Activated CD8-positive, alpha-beta T cell treated with anti-CD3 and anti-CD28 coated beads, Interleukin-2, amount 10 ng/mL, durations not matched to agents 7 days and 5 days (primary cell): ENCODE data around the gene GPD1L. TPM values are rescaled to one million over a fixed set of nuclear protein-coding genes. Genes with fewer than 3 reads are reported as not detected.

Experiments
- ATAC-seq: fragments of 150-1000 bp; cut with Tn5 transposase; one replicate; pipeline ENCODE4 v1.10.0; 2021; ENCODE audit warnings: moderate library complexity
- CTCF ChIA-PET: fragments of 350-600 bp; sonication (Branson Sonifier 250); formaldehyde crosslinking; loops from one replicate; lab custom pipeline; 2021; ENCODE audit warnings: antibody characterized with exemption; lab: Charles Lee
- POLR2A ChIA-PET: fragments of 350-600 bp; sonication (Branson Sonifier 250); formaldehyde crosslinking; loops from one replicate; lab custom pipeline; 2021; ENCODE audit warnings: antibody characterized with exemption; lab: Charles Lee
- DNase-seq: peaks from one replicate; pipeline ENCODE4 v3.0.0-alpha.2; 2020
- H3K27ac Mint-ChIP-seq: one replicate; pipeline ENCODE4 v1.8.0; 2021; ENCODE audit warnings: mild to moderate bottlenecking, mixed read lengths
- H3K27me3 Mint-ChIP-seq: one replicate; pipeline ENCODE4 v1.8.0; 2021; ENCODE audit warnings: low read depth, mixed read lengths
- H3K36me3 Mint-ChIP-seq: one replicate; pipeline ENCODE4 v1.8.0; 2021; ENCODE audit warnings: low read depth, mixed read lengths
- H3K4me1 Mint-ChIP-seq: one replicate; pipeline ENCODE4 v1.8.0; 2021; ENCODE audit warnings: low read depth, mixed read lengths
- H3K4me3 Mint-ChIP-seq: one replicate; pipeline ENCODE4 v1.8.0; 2021; ENCODE audit warnings: mild to moderate bottlenecking, mixed read lengths
- H3K9me3 Mint-ChIP-seq: one replicate; pipeline ENCODE4 v1.8.0; 2022; ENCODE audit warnings: mixed read lengths; ENCODE audit not compliant: insufficient read depth
- total RNA-seq, 2 experiments: library from RNA; stranded (reverse); gene quantifications; one replicate each; pipeline ENCODE4 v1.2.3, GENCODE V29; 2021

Gene GPD1L
- total RNA-seq, 2 experiments from 2014 or later = 33.8 to 37.0 TPM

GRCh38 chr3:32084870-32085269 lies 21.6 kb upstream of the GPD1L start:
- Mint-ChIP-seq H3K4me1 (peaks cover 3% of the 10 kb centered on the region), H3K27ac (no peak overlapping the region), H3K36me3 (peaks cover 5% of the 10 kb centered on the region), H3K9me3 (no peaks in the 10 kb centered on the region), H3K27me3 (peaks cover 39% of the 10 kb centered on the region), H3K4me3 (no peak overlapping the region)
- no peak for ATAC-seq
- POLR2A ChIA-PET = no interaction called here
- CTCF ChIA-PET = no interaction called here
- DNase-seq = no peak

GRCh38 chr3:32086464-32086863 lies 20.0 kb upstream of the GPD1L start:
- H3K27ac Mint-ChIP-seq = no peak overlapping the region
- peaks cover 35% of the 10 kb centered on the region for H3K27me3 Mint-ChIP-seq
- ChIA-PET POLR2A (no interaction called here), CTCF (no interaction called here)
- ATAC-seq (no peak), DNase-seq (peak; percentile 1)
- peaks cover 5% of the 10 kb centered on the region for H3K36me3 Mint-ChIP-seq
- H3K9me3 Mint-ChIP-seq = no peaks in the 10 kb centered on the region
- peaks cover 11% of the 10 kb centered on the region for H3K4me1 Mint-ChIP-seq
- no peak overlapping the region for H3K4me3 Mint-ChIP-seq

DNA sequence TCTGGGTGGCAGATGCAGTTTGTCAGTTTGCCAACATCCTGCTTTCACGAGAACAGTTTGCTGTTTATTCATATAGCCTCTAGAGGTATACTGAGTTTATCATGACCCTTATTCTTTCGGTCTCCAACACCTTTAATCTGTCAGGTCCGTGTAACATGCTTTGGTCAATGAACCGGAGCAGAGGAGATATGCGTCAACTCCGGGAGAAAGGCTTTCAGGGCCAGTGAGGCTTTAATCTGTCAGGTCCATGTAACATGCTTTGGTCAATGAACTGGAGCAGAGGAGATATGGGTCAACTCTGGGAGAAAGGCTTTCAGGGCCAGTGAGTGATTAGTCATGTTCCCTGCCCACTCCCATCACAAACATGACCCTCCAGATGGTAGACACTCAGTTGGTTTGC lies 16.9 kb upstream of the GPD1L start:
- Mint-ChIP-seq H3K36me3 (peaks cover 5% of the 10 kb centered on the region), H3K9me3 (no peaks in the 10 kb centered on the region), H3K27ac (no peak overlapping the region), H3K27me3 (peaks cover 31% of the 10 kb centered on the region), H3K4me3 (no peak overlapping the region), H3K4me1 (peaks cover 19% of the 10 kb centered on the region)
- ChIA-PET CTCF (no interaction called here), POLR2A (no interaction called here)
- ATAC-seq (no peak), DNase-seq (no peak)

DNA sequence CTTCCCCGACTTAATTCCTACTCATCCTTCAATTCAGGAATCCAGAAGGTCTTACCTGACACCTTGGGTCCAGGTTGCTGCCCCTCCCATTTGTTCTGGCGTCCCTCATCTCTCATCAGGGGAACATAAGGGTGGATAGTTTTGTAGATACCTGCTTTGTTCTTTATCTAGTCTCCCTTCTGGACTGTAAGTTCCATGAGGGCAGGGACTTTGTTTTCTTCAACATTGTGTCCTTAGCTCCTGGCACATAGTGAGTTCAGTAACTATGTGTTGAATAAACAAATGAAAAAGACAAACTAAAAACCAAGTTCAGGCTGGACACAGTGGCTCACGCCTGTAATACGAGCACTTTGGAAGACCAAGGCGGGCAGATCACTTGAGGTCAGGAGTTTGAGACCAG lies 13.2 kb upstream of the GPD1L start:
- DNase-seq (no peak), ATAC-seq (no peak)
- Mint-ChIP-seq H3K4me3 (no peak overlapping the region), H3K36me3 (peaks cover 8% of the 10 kb centered on the region), H3K27ac (no peak overlapping the region), H3K9me3 (no peaks in the 10 kb centered on the region), H3K27me3 (peaks cover 37% of the 10 kb centered on the region), H3K4me1 (peaks cover 22% of the 10 kb centered on the region)
- POLR2A ChIA-PET = no interaction called here
- CTCF ChIA-PET = no interaction called here

DNA sequence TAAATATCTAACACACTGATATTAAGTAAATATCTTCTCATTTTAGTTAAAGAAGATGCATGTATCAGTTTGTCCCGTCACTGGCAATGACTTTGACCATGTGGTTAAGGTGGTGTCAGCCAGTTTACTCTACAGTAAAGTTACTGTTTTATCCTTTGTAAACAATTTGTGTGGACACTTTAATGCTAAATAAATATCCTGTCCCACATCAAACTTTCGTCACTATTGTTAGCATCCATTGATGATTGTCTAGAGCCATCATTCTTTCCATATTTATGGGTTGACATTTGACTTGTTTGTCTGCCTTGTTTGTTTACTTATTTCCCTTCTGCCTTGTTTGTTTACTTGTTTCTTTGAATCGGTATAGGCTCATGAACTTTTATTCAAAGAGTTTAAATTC lies 11.0 kb upstream of the GPD1L start:
- ATAC-seq = no peak
- peaks cover 28% of the 10 kb centered on the region for H3K4me1 Mint-ChIP-seq
- H3K27me3 Mint-ChIP-seq = peaks cover 27% of the 10 kb centered on the region
- POLR2A ChIA-PET = no interaction called here
- peaks cover 3% of the 10 kb centered on the region for H3K9me3 Mint-ChIP-seq
- no peak for DNase-seq
- no peak overlapping the region for H3K27ac Mint-ChIP-seq
- peaks cover 4% of the 10 kb centered on the region for H3K36me3 Mint-ChIP-seq
- no peak overlapping the region for H3K4me3 Mint-ChIP-seq
- CTCF ChIA-PET = no interaction called here

DNA sequence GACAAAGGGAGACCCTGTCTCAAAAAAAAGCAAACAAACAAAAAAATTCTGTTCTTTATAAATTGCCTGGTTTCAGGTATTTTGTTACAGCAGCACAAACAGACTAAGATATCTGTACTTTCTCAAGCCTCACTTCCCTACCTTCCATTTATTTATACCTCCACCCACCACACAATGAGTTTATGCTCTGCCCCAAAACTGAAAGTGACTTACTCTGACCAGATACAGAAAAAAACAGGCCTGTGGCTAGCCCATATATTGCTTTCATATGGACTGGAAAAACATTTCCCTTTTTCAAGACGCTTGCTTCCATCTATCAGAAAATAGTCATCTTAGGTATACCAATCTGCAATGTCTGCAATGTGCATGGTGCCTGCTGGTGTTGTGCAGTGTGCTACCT lies 8.7 kb upstream of the GPD1L start:
- peak; percentile 44 for ATAC-seq
- no peak for DNase-seq
- H3K4me1 Mint-ChIP-seq = peaks cover 16% of the 10 kb centered on the region
- ChIA-PET POLR2A (no interaction called here), CTCF (no interaction called here)
- no peak overlapping the region for H3K4me3 Mint-ChIP-seq
- peaks cover 22% of the 10 kb centered on the region for H3K27me3 Mint-ChIP-seq
- H3K9me3 Mint-ChIP-seq = peaks cover 16% of the 10 kb centered on the region
- H3K36me3 Mint-ChIP-seq = peaks cover 10% of the 10 kb centered on the region
- H3K27ac Mint-ChIP-seq = peak overlapping the region; percentile 32

GRCh38 chr3:32098528-32098927 lies 7.9 kb upstream of the GPD1L start:
- Mint-ChIP-seq H3K27ac (no peak overlapping the region), H3K27me3 (peaks cover 16% of the 10 kb centered on the region), H3K4me1 (peaks cover 16% of the 10 kb centered on the region), H3K9me3 (peaks cover 16% of the 10 kb centered on the region), H3K4me3 (no peak overlapping the region), H3K36me3 (peaks cover 10% of the 10 kb centered on the region)
- ChIA-PET POLR2A (interaction anchor here (0.6 kb wide), 1 partner anchor 10 kb away, joined by 3 read pairs; no protein-coding TSS in a partner anchor), CTCF (no interaction called here)
- DNase-seq (no peak), ATAC-seq (no peak)

DNA sequence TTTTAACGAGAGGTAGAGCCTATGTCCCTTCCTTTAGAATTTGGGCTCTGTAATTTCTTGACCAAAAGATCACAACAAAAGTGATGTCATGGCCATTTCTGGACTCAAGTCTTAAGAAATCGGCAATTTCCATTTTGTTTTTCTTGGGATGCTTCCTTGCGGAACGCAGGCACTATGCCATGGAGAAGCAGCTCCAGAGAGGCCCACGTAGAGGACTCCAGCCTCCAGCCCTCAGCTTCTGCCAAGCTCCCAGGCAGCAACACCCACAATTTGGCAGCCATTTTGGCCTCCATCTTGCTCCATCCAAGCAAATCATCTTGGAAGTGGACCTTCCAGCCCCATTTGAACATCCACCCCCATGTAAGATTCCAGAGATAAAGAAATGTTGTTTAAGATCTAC lies 6.0 kb upstream of the GPD1L start:
- ATAC-seq = no peak
- peaks cover 7% of the 10 kb centered on the region for H3K27me3 Mint-ChIP-seq
- POLR2A ChIA-PET = no interaction called here
- peaks cover 12% of the 10 kb centered on the region for H3K36me3 Mint-ChIP-seq
- H3K27ac Mint-ChIP-seq = no peak overlapping the region
- peaks cover 19% of the 10 kb centered on the region for H3K4me1 Mint-ChIP-seq
- DNase-seq = no peak
- H3K9me3 Mint-ChIP-seq = peaks cover 16% of the 10 kb centered on the region
- no peak overlapping the region for H3K4me3 Mint-ChIP-seq
- CTCF ChIA-PET = no interaction called here

- Mint-ChIP-seq H3K36me3 (peaks cover 16% of the 10 kb centered on the region), H3K4me1 (peaks cover 26% of the 10 kb centered on the region), H3K4me3 (no peak overlapping the region), H3K27me3 (peaks cover 4% of the 10 kb centered on the region), H3K9me3 (peaks cover 16% of the 10 kb centered on the region), H3K27ac (no peak overlapping the region)
- ChIA-PET POLR2A (no interaction called here), CTCF (no interaction called here)
- DNase-seq (no peak), ATAC-seq (no peak)
Measured at GRCh38 chr3:32102289-32102688, 4.1 kb upstream of the GPD1L start.

GRCh38 chr3:32104492-32104891 lies 1.9 kb upstream of the GPD1L start:
- POLR2A ChIA-PET = no interaction called here
- CTCF ChIA-PET = interaction anchor here (1.4 to 1.5 kb wide), 2 partner anchors 17 to 122 kb away, joined by 3 read pairs; no protein-coding TSS in a partner anchor
- DNase-seq (no peak), ATAC-seq (no peak)
- no peak overlapping the region for H3K27ac Mint-ChIP-seq
- peaks cover 18% of the 10 kb centered on the region for H3K36me3 Mint-ChIP-seq
- H3K4me3 Mint-ChIP-seq = no peak overlapping the region
- H3K9me3 Mint-ChIP-seq = peaks cover 16% of the 10 kb centered on the region
- no peaks in the 10 kb centered on the region for H3K27me3 Mint-ChIP-seq
- peaks cover 31% of the 10 kb centered on the region for H3K4me1 Mint-ChIP-seq

GRCh38 chr3:32105291-32106131 lies 909 bp upstream of the GPD1L start:
- CTCF ChIA-PET = interaction anchor here (0.9 kb wide), 1 partner anchor 86 kb away, joined by 3 read pairs; no protein-coding TSS in a partner anchor
- ATAC-seq (no peak), DNase-seq (no peak)
- Mint-ChIP-seq H3K9me3 (peaks cover 12% of the 10 kb centered on the region), H3K36me3 (peaks cover 26% of the 10 kb centered on the region), H3K27me3 (no peaks in the 10 kb centered on the region), H3K27ac (peak overlapping the region; percentile 75), H3K4me3 (peak overlapping the region; percentile 96), H3K4me1 (peaks cover 41% of the 10 kb centered on the region)
- POLR2A ChIA-PET = interaction anchor here (1.0 to 1.2 kb wide), 2 partner anchors 9 to 580 kb away, joined by 3 to 6 read pairs; partner anchors contain the start of gene CNOT10

GRCh38 chr3:32106929-32107362 lies 526 bp downstream of the GPD1L start:
- H3K27me3 Mint-ChIP-seq = no peaks in the 10 kb centered on the region
- ChIA-PET POLR2A (interaction anchor here (1.0 to 1.2 kb wide), 2 partner anchors 8 to 578 kb away, joined by 3 to 6 read pairs; partner anchors contain the start of gene CNOT10), CTCF (no interaction called here)
- peak overlapping the region; percentile 88 for H3K27ac Mint-ChIP-seq
- H3K36me3 Mint-ChIP-seq = peaks cover 32% of the 10 kb centered on the region
- peaks cover 6% of the 10 kb centered on the region for H3K9me3 Mint-ChIP-seq
- H3K4me1 Mint-ChIP-seq = peaks cover 52% of the 10 kb centered on the region
- peak overlapping the region; percentile 96 for H3K4me3 Mint-ChIP-seq
- DNase-seq (no peak), ATAC-seq (peak; percentile 1)
